DOHH2 (cell line): ENCODE data around the gene TRIM41.

Experiments
- CTCF ChIP-seq: fragments of 200-600 bp; sonication (generic); IDR thresholded peaks from one replicate; pipeline ENCODE4 v1.5.1; 2014; ENCODE audit warnings: antibody characterized with exemption, mild to moderate bottlenecking, low read depth, low read length; ENCODE audit not compliant: poor library complexity, severe bottlenecking
- EZH2phosphoT487 ChIP-seq: fragments of 200-600 bp; sonication (generic); IDR thresholded peaks from 2 replicates; pipeline ENCODE4 v1.6.1; 2017; ENCODE audit warnings: borderline replicate concordance, mild to moderate bottlenecking, antibody characterized with exemption, low read length, moderate library complexity, mixed read lengths

- TF ChIP-seq CTCF: no peak
- TF ChIP-seq EZH2phosphoT487: no peak
These were observed 6.9 kb downstream of the TRIM41 start for GRCh38 chr5:181229996-181230395.
